NCI-H2029 (cell line): ENCODE data around the gene PPIL4.
"Not testable (repeated sequence)": the region's sequence is repeated elsewhere in the genome, so short reads cannot be mapped to it uniquely, and the experiment has no call there.

Experiments
- DNase-seq: peaks from one replicate; lab custom pipeline; 2025; lab: John Stamatoyannopoulos, UW

The PPIL4 gene

GRCh38 chr6:149529650-149530049 is 16.2 kb downstream of the PPIL4 start:
- no peak for DNase-seq

- DNase-seq = no peak
These were observed 30.3 kb downstream of the PPIL4 start for GRCh38 chr6:149515494-149515893.

- no peak for DNase-seq
These were observed 31.9 kb downstream of the PPIL4 start for GRCh38 chr6:149513915-149514314.

- DNase-seq = no peak
These were observed 34.9 kb downstream of the PPIL4 start for GRCh38 chr6:149510793-149511512.

- no peak for DNase-seq
These were observed 37.4 kb downstream of the PPIL4 start for GRCh38 chr6:149508485-149508884.

- DNase-seq = no peak
These were observed 42.0 kb downstream of the PPIL4 start for GRCh38 chr6:149503872-149504271.

GRCh38 chr6:149503276-149503675 is 42.6 kb downstream of the PPIL4 start:
- no peak for DNase-seq

GRCh38 chr6:149501768-149502167 is 44.1 kb downstream of the PPIL4 start:
- DNase-seq = no peak

- DNase-seq = no peak
These were observed 44.6 kb downstream of the PPIL4 start for GRCh38 chr6:149501201-149501600.

GRCh38 chr6:149500096-149500495 is 45.7 kb downstream of the PPIL4 start:
- DNase-seq = no peak

- no peak for DNase-seq
These were observed 46.8 kb downstream of the PPIL4 start for GRCh38 chr6:149499066-149499465.

- DNase-seq = no peak
These were observed 48.5 kb downstream of the PPIL4 start for GRCh38 chr6:149497365-149497764.

- DNase-seq = not testable (repeated sequence)
These were observed 49.2 kb downstream of the PPIL4 start for GRCh38 chr6:149496597-149496996.

GRCh38 chr6:149495349-149496016 is 50.4 kb downstream of the PPIL4 start:
- not testable (repeated sequence) for DNase-seq

GRCh38 chr6:149494810-149495209 is 51.0 kb downstream of the PPIL4 start:
- DNase-seq = not testable (repeated sequence)

GRCh38 chr6:149493761-149494320 is 52.0 kb downstream of the PPIL4 start:
- no peak for DNase-seq

- no peak for DNase-seq
These were observed 53.0 kb downstream of the PPIL4 start for GRCh38 chr6:149492798-149493343.

GRCh38 chr6:149489967-149490366 is 55.9 kb downstream of the PPIL4 start:
- no peak for DNase-seq

- no peak for DNase-seq
These were observed 57.0 kb downstream of the PPIL4 start for GRCh38 chr6:149488815-149489214.

GRCh38 chr6:149487316-149487715 is 58.5 kb downstream of the PPIL4 start:
- no peak for DNase-seq

GRCh38 chr6:149484733-149485700 is 60.8 kb downstream of the PPIL4 start, which contains the start of gene ZC3H12D:
Gene ZC3H12D (minus strand): TSS chr6:149485014. CDS start chr6:149474543, 10,471 bp downstream.
- no peak for DNase-seq
